GM12873 (cell line): ENCODE data around the gene KAZN.

Experiments used
- TF ChIP-seq, protein P1 (sequence below): IDR thresholded peaks from 2 replicates; pipeline ENCODE4 v1.5.1; 2012; ENCODE audit warnings: low read depth, mild to moderate bottlenecking, moderate library complexity, low read length, control low read depth; ENCODE audit not compliant: insufficient read depth; ENCODE audit errors: missing control alignments

The KAZN gene

DNA sequence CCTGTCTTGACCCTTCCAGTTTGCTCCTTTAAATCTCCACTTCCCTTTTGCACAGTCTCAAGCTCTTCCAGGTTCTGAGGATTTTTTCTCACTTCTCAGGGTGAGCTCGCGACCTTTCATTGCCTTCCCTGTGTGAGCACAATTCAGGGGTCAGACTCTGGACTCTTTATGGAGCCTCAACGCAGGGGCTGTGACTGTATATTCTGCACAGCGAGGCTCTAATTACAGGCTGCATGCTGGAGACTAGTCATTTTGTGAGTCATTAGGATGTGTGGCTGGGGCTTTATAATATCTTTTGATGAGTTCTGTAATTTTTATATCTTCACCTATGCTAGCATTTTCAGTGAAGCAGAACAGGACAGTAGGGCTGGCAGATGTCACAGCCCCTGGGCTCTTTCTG lies 270.7 kb downstream of the KAZN start:
- TF ChIP-seq, protein P1, sequence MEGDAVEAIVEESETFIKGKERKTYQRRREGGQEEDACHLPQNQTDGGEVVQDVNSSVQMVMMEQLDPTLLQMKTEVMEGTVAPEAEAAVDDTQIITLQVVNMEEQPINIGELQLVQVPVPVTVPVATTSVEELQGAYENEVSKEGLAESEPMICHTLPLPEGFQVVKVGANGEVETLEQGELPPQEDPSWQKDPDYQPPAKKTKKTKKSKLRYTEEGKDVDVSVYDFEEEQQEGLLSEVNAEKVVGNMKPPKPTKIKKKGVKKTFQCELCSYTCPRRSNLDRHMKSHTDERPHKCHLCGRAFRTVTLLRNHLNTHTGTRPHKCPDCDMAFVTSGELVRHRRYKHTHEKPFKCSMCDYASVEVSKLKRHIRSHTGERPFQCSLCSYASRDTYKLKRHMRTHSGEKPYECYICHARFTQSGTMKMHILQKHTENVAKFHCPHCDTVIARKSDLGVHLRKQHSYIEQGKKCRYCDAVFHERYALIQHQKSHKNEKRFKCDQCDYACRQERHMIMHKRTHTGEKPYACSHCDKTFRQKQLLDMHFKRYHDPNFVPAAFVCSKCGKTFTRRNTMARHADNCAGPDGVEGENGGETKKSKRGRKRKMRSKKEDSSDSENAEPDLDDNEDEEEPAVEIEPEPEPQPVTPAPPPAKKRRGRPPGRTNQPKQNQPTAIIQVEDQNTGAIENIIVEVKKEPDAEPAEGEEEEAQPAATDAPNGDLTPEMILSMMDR: no peak

DNA sequence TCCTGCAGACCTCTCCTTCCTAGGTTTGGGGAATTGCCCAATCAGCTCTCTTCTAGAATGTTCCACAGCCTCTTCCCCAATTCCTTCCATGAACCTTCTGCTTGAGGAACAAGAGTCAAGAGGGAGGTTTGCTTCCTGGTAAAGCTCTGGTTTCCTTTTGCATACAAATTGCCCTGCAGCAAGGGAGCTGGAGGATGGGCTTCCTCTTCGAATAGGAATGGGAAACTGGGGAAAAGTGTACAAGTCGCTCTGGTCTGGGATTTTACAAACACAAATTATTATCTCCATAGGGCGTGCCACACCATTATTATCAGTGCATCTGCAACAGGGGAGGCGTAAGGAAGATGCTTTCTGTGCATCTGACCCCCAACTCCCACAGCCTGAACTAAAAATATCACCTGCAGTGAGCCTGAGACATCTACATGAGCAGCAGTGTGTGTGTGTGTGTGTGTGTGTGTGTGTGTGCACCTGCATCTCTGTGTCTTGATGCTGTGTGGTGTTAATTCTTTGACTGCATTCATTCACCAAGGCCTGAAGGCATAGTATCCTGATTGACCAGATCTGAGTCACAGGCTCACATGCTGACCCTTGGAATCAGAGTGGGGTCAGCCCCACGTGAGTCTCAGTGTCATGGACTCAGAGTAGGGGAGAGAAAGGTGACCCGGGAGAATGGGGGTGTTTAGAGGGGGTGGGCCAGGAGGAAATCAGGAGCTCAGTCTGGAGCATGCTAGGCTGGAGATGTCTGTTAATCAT lies 272.9 kb downstream of the KAZN start:
- TF ChIP-seq, protein P1: no peak

DNA sequence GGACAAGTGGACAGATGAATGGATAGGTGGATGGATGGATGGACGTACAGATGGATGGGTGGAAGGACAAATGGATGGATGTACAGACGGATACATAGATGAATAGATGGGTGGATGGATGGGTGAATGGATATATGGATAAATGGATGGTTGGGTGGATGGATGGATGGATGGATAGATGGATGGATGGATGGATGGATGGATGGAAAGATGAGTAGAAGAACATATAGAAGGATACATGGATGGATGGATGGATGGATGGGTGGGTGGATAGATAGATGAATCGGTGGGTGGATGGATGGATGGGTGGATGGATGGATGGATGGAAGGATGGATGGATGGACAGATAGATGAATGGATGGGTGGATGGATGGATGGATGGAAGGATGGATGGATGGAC lies 274.3 kb downstream of the KAZN start:
- TF ChIP-seq, protein P1: no peak

DNA sequence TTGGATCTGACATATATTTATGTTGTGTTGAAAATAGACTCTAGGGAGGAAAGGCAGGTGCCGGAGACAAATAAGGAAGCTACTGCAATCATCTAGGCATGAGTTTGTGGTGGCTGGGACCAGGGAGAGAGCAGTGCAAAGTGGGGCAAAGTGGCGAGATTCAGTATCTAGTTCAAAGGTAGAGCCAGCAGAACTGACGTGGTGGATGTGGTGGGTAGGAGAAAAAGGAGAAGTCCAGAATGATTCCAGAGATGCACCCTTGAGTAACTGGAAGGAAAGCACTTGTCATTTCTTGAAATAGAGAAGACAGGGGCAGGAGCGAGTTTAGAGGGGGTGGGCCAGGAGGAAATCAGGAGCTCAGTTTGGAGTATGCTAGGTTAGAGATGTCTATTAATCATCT lies 275.2 kb downstream of the KAZN start:
- TF ChIP-seq, protein P1: no peak

DNA sequence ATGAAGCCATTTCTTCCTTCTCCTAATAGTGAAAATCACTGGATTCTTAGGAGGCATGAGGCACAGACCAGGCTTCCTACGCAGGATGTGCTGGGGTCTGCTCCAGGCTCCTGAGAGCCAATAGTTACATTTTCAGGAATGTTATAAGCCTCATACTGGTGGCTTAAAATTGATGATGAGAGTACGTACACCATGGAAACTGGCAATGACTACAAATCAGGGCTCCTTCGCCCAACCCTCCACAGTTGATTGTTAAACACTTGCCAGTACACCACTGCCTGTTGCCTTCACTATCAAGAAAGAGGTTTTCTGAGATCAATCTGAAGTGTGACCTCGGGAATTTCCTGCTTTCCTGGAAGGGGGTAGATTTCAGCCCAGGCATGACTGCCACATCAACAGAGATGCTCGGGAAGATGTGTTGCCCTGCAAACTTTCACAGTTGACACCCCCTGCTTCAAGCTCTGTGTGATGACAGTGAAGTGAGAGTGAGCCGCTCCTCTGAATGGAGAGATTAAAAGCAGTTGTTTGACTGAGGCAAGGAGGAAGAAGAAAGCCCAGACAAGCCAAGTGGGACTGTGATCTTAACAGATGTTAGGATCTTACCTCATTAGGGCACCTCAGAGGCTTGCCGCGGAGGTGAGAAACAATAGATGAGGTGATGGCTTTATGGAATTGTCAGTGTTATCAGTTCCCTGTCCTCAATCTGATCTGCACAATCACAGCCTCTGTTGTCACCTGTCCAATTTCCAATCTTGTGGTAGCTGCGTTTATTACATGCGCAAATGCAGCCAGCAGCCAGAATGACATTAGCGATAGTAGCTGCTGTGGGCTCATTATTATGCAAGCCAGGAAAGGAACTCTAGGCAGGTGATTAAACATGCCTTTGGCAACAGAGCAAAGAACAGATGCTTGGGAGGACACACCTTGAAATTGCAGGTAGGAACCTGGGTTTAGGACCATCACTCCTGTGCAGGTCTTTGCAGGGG lies 277.3 kb downstream of the KAZN start:
- TF ChIP-seq, protein P1: no peak

DNA sequence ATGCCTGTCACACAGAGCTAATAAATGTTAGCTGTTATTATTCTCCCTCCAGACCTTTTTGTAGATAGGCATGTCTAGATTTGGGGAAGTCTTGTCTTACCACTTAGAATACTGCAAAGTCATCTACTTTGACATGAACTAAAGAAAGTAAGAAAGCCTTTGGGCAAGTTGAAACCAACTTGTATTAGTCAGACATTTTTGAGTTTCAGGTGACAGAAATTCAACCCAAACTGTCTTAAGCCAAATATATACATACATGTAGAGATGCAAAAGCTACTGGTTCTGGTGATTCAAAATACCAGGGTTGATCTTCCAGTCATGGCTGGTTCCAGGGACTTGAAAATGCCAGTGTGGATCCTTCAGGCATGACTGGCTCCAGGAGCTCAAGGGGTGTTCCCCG lies 278.3 kb downstream of the KAZN start:
- TF ChIP-seq, protein P1: no peak

DNA sequence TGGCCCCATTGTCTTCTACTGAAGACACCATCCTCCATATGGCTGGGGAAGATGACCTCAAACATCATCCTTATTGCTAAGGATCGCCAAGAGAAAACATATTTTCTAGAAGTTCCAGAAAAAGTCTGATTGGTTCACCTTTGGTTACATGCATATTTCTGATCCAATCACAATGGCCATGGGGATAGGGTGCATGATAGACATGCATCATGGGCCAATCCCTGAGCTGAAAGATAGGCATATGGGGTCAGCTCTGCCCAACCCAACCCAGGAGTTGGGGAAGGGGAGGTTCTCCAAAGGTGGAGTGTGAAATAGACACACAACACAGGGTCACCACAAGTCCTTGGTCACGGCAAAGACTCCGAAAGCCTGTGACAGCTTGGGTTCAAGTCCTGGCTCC lies 278.7 kb downstream of the KAZN start:
- TF ChIP-seq, protein P1: no peak
